Activated CD8-positive, alpha-beta T cell treated with anti-CD3 and anti-CD28 coated beads for 36 hours (primary cell): ENCODE measurements around the gene IP6K1. TPM values are rescaled to one million over a fixed set of nuclear protein-coding genes. Genes with fewer than 3 reads are reported as not detected.

Experiments
- ATAC-seq: fragments of 200-7000 bp; cut with Tn5 transposase; one replicate; pipeline ENCODE4 v1.10.0; 2021; ENCODE audit warnings: mild to moderate bottlenecking, moderate library complexity
- CTCF ChIA-PET: fragments of 350-600 bp; sonication (Branson Sonifier 250); formaldehyde crosslinking; loops from one replicate; lab custom pipeline; 2021; ENCODE audit warnings: antibody characterized with exemption; lab: Charles Lee
- POLR2A ChIA-PET: fragments of 350-600 bp; sonication (Branson Sonifier 250); formaldehyde crosslinking; loops from one replicate; lab custom pipeline; 2021; ENCODE audit warnings: antibody characterized with exemption; lab: Charles Lee
- DNase-seq: peaks from one replicate; pipeline ENCODE4 v3.0.0-alpha.2; 2020
- H3K27ac Mint-ChIP-seq: one replicate; pipeline ENCODE4 v1.8.0; 2021; ENCODE audit warnings: mild to moderate bottlenecking, mixed read lengths
- H3K27me3 Mint-ChIP-seq: one replicate; pipeline ENCODE4 v1.8.0; 2021; ENCODE audit warnings: mixed read lengths
- H3K36me3 Mint-ChIP-seq: one replicate; pipeline ENCODE4 v1.8.0; 2021; ENCODE audit warnings: low read depth, mixed read lengths
- H3K4me1 Mint-ChIP-seq: one replicate; pipeline ENCODE4 v1.8.0; 2021; ENCODE audit warnings: low read depth, mixed read lengths
- H3K4me3 Mint-ChIP-seq: one replicate; pipeline ENCODE4 v1.8.0; 2021; ENCODE audit warnings: mild to moderate bottlenecking, moderate library complexity, mixed read lengths
- H3K9me3 Mint-ChIP-seq: one replicate; pipeline ENCODE4 v1.8.0; 2021; ENCODE audit warnings: mixed read lengths
- intact Hi-C: fragments of 100-400 bp; cut with micrococcal nuclease; formaldehyde crosslinking; loops from one replicate; pipeline ENCODE4 v1.10.0; 2022
- total RNA-seq, 2 experiments: library from RNA; stranded (reverse); gene quantifications; one replicate each; pipeline ENCODE4 v1.2.3, GENCODE V29; 2021
- TF ChIP-seq, protein P1 (sequence below): fragments of 200-600 bp; IDR thresholded peaks from one replicate; pipeline ENCODE4 v1.8.0; 2022; ENCODE audit warnings: antibody characterized with exemption, mild to moderate bottlenecking

Gene IP6K1
- total RNA-seq, 2 experiments from 2014 or later: 23.5 to 24.2 TPM

DNA sequence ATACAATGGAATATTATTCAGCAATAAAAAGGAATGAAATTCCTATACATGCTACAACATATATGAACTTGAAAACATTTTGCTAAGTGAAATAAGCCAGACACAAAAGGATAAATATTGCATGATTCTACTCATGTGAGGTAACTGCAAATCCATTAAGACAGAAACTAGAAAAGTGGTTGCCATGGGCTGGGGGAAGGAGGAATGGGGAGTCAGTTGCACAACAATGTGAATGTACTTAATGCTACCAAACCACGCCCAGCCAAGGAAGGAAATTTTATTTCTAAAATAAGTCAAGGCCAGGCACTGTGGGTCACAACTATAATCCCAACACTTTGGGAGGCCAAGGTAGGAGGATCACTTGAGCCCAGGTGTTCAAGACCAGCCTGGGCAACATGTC lies 52.8 kb downstream of the IP6K1 start:
- Mint-ChIP-seq H3K36me3 (peaks cover 27% of the 10 kb centered on the region), H3K27ac (no peak overlapping the region), H3K27me3 (no peaks in the 10 kb centered on the region), H3K4me3 (no peak overlapping the region), H3K4me1 (peaks cover 1% of the 10 kb centered on the region), H3K9me3 (no peaks in the 10 kb centered on the region)
- intact Hi-C loops: no loop called here
- ATAC-seq (no peak), DNase-seq (no peak)
- TF ChIP-seq, protein P1, sequence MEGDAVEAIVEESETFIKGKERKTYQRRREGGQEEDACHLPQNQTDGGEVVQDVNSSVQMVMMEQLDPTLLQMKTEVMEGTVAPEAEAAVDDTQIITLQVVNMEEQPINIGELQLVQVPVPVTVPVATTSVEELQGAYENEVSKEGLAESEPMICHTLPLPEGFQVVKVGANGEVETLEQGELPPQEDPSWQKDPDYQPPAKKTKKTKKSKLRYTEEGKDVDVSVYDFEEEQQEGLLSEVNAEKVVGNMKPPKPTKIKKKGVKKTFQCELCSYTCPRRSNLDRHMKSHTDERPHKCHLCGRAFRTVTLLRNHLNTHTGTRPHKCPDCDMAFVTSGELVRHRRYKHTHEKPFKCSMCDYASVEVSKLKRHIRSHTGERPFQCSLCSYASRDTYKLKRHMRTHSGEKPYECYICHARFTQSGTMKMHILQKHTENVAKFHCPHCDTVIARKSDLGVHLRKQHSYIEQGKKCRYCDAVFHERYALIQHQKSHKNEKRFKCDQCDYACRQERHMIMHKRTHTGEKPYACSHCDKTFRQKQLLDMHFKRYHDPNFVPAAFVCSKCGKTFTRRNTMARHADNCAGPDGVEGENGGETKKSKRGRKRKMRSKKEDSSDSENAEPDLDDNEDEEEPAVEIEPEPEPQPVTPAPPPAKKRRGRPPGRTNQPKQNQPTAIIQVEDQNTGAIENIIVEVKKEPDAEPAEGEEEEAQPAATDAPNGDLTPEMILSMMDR: no peak
- ChIA-PET POLR2A (interaction anchor here (1.1 kb wide), 1 partner anchor 62 kb away, joined by 3 read pairs; no protein-coding TSS in a partner anchor), CTCF (no interaction called here)

GRCh38 chr3:49732597-49732996 lies 53.7 kb downstream of the IP6K1 start:
- peaks cover 23% of the 10 kb centered on the region for H3K36me3 Mint-ChIP-seq

GRCh38 chr3:49729966-49730609 lies 56.3 kb downstream of the IP6K1 start:
- CTCF ChIA-PET: interaction anchor here (0.8 kb wide), 1 partner anchor 387 kb away, joined by 3 read pairs; no protein-coding TSS in a partner anchor
- no peaks in the 10 kb centered on the region for H3K4me1 Mint-ChIP-seq
- no peaks in the 10 kb centered on the region for H3K9me3 Mint-ChIP-seq
- peaks cover 15% of the 10 kb centered on the region for H3K36me3 Mint-ChIP-seq
- TF ChIP-seq, protein P1: no peak
- H3K27ac Mint-ChIP-seq: no peak overlapping the region
- H3K4me3 Mint-ChIP-seq: no peak overlapping the region
- POLR2A ChIA-PET: interaction anchor here (0.9 kb wide), 1 partner anchor 9 kb away, joined by 3 read pairs; no protein-coding TSS in a partner anchor
- ATAC-seq (no peak), DNase-seq (no peak)
- no peaks in the 10 kb centered on the region for H3K27me3 Mint-ChIP-seq
- intact Hi-C loops: no loop called here

More at GRCh38 chr3:49732597-49732996, 53.7 kb downstream of the IP6K1 start:
- ATAC-seq: no peak
- TF ChIP-seq, protein P1: no peak
- POLR2A ChIA-PET: interaction anchor here (0.9 to 1.6 kb wide), 2 partner anchors 9 to 14 kb away, joined by 3 to 4 read pairs; partner anchors contain the start of gene GMPPB
- Mint-ChIP-seq H3K4me3 (no peak overlapping the region), H3K27me3 (no peaks in the 10 kb centered on the region), H3K27ac (no peak overlapping the region), H3K9me3 (no peaks in the 10 kb centered on the region), H3K4me1 (no peaks in the 10 kb centered on the region)
- no peak for DNase-seq
- CTCF ChIA-PET: no interaction called here
- intact Hi-C loops: no loop called here

- CTCF ChIA-PET: interaction anchor here (1.5 kb wide), 1 partner anchor 9 kb away, joined by 3 read pairs; no protein-coding TSS in a partner anchor
- TF ChIP-seq, protein P1: no peak
- H3K36me3 Mint-ChIP-seq: peaks cover 12% of the 10 kb centered on the region
- POLR2A ChIA-PET: no interaction called here
- H3K4me3 Mint-ChIP-seq: no peak overlapping the region
- H3K27ac Mint-ChIP-seq: no peak overlapping the region
- DNase-seq (no peak), ATAC-seq (no peak)
- no peaks in the 10 kb centered on the region for H3K9me3 Mint-ChIP-seq
- H3K4me1 Mint-ChIP-seq: peaks cover 3% of the 10 kb centered on the region
- H3K27me3 Mint-ChIP-seq: no peaks in the 10 kb centered on the region
- intact Hi-C loops: no loop called here
Observed at GRCh38 chr3:49727924-49728361, 58.4 kb downstream of the IP6K1 start.
